SK-N-SH (cell line): ENCODE measurements around the gene UCK1. TPM values are rescaled to one million over a fixed set of nuclear protein-coding genes. Genes with fewer than 3 reads are reported as not detected.

ENCODE experiments used
- CTCF ChIA-PET: fragments of 300-600, 350-600 bp; formaldehyde crosslinking; extraction: SDS; loops from one replicate; lab custom pipeline; 2021; lab: Yijun Ruan, JAX
- POLR2A ChIA-PET: fragments of 350-600 bp; sonication (Branson Sonifier 250); formaldehyde crosslinking; extraction: SDS; loops from one replicate; lab custom pipeline; 2020; ENCODE audit warnings: antibody characterized with exemption, inconsistent platforms; lab: Yijun Ruan, JAX
- DNase-seq: peaks from one replicate; pipeline ENCODE4 v3.0.0; 2012
- H2AFZ ChIP-seq: fragments of 200-600 bp; sonication (generic); 2 replicates; pipeline ENCODE4 v1.8.1; 2016; ENCODE audit warnings: antibody characterized with exemption, mild to moderate bottlenecking, low read depth
- H3F3A ChIP-seq: fragments of 200-600 bp; sonication (generic); replicated peaks from 2 replicates; pipeline ENCODE3; 2016; ENCODE audit warnings: antibody characterized with exemption, mild to moderate bottlenecking; ENCODE audit not compliant: insufficient read depth
- H3K27ac ChIP-seq, 2 experiments: fragments of 200-500 bp in 1 of 2; fragments of 200-600 bp in 1 of 2; sonication (Bioruptor generic) in 1 of 2; sonication (generic), shearing (Covaris generic) in 1 of 2; 2 replicates each; pipeline versions ENCODE4 v1.5.1 to v1.6.1; 2014 to 2016; ENCODE audit warnings: low read depth in 2 of 2, inconsistent platforms in 1 of 2, low read length in 1 of 2, mild to moderate bottlenecking in 1 of 2, mixed read lengths in 1 of 2
- H3K27me3 ChIP-seq: fragments of 200-600 bp; sonication (generic), shearing (Covaris generic); 2 replicates; pipeline ENCODE4 v1.6.1; 2016; ENCODE audit warnings: mixed run types; ENCODE audit not compliant: insufficient read depth
- H3K36me3 ChIP-seq, 2 experiments: fragments of 200-500 bp in 1 of 2; fragments of 200-600 bp in 1 of 2; sonication (Bioruptor generic) in 1 of 2; sonication (generic) in 1 of 2; replicated peaks in 1 of 2; 2 replicates each; pipeline versions ENCODE3 to v1.5.1; 2014 to 2016; ENCODE audit warnings: low read length in 1 of 2, mild to moderate bottlenecking in 1 of 2; ENCODE audit not compliant: insufficient read depth in 2 of 2, control insufficient read depth in 1 of 2
- H3K4me1 ChIP-seq, 2 experiments: fragments of 200-500 bp in 1 of 2; fragments of 200-600 bp in 1 of 2; sonication (Bioruptor generic) in 1 of 2; sonication (generic), shearing (Covaris generic) in 1 of 2; 2 replicates each; pipeline versions ENCODE4 v1.5.1 to v1.6.1; 2014 to 2016; ENCODE audit warnings: low read depth in 1 of 2, low read length in 1 of 2, mixed run types in 1 of 2; ENCODE audit not compliant: insufficient read depth in 2 of 2, control insufficient read depth in 1 of 2
- H3K4me2 ChIP-seq: fragments of 200-600 bp; sonication (generic), shearing (Covaris generic); 2 replicates; pipeline ENCODE4 v1.6.1; 2017; ENCODE audit warnings: mixed run types
- H3K4me3 ChIP-seq, 2 experiments: fragments of 200-500 bp in 1 of 2; fragments of 200-600 bp in 1 of 2; sonication (Bioruptor generic) in 1 of 2; sonication (generic), shearing (Covaris generic) in 1 of 2; 2 replicates each; pipeline versions ENCODE4 v1.5.1 to v1.8.1; 2014 to 2016; ENCODE audit warnings: low read depth in 2 of 2, inconsistent platforms in 1 of 2, low read length in 1 of 2, mild to moderate bottlenecking in 1 of 2, mixed read lengths in 1 of 2, moderate library complexity in 1 of 2
- H3K79me2 ChIP-seq: fragments of 200-600 bp; sonication (generic); 2 replicates; pipeline ENCODE4 v1.8.1; 2017; ENCODE audit warnings: mild to moderate bottlenecking; ENCODE audit not compliant: insufficient read depth
- H3K9ac ChIP-seq: fragments of 200-600 bp; sonication (generic); 2 replicates; pipeline ENCODE4 v1.6.1; 2017; ENCODE audit warnings: mixed run types
- H3K9me2 ChIP-seq: fragments of 200-600 bp; sonication (generic); 2 replicates; pipeline ENCODE4 v1.6.1; 2017; ENCODE audit warnings: mixed run types
- H3K9me3 ChIP-seq: fragments of 200-600 bp; sonication (generic); 2 replicates; pipeline ENCODE4 v1.6.1; 2017; ENCODE audit warnings: mixed run types, mild to moderate bottlenecking, moderate library complexity
- H4K20me1 ChIP-seq: fragments of 200-600 bp; sonication (generic); 2 replicates; pipeline ENCODE4 v1.6.1; 2017; ENCODE audit warnings: mild to moderate bottlenecking, mixed run types; ENCODE audit not compliant: insufficient read depth
- CHD2 ChIP-seq: fragments of 150-350 bp; IDR thresholded peaks from 2 replicates; pipeline ENCODE4 v1.6.1; 2018; ENCODE audit warnings: low read length; ENCODE audit not compliant: partially characterized antibody
- EZH2phosphoT487 ChIP-seq: fragments of 200-600 bp; sonication (generic); IDR thresholded peaks from 2 replicates; pipeline ENCODE4 v1.6.1; 2017; ENCODE audit warnings: low read depth, mixed run types, mild to moderate bottlenecking, antibody characterized with exemption, moderate library complexity, borderline replicate concordance
- FOSL2 ChIP-seq: IDR thresholded peaks from 2 replicates; pipeline ENCODE4 v1.4.0; 2012; ENCODE audit warnings: low read depth, mild to moderate bottlenecking, moderate library complexity, borderline replicate concordance
- JUND ChIP-seq: IDR thresholded peaks from 2 replicates; pipeline ENCODE4 v1.4.0; 2012
- MEF2A ChIP-seq: IDR thresholded peaks from 2 replicates; pipeline ENCODE4 v1.4.0; 2012; ENCODE audit warnings: low read depth, borderline replicate concordance
- MXI1 ChIP-seq: IDR thresholded peaks from 2 replicates; pipeline ENCODE4 v1.6.1; 2012; ENCODE audit warnings: mild to moderate bottlenecking, low read depth, low read length, improper control_type of control experiment
- NRF1 ChIP-seq: IDR thresholded peaks from 2 replicates; pipeline ENCODE4 v1.6.1; 2012; ENCODE audit warnings: low read depth, mild to moderate bottlenecking, low read length
- RAD21 ChIP-seq: IDR thresholded peaks from 2 replicates; pipeline ENCODE4 v1.6.1; 2012; ENCODE audit warnings: mild to moderate bottlenecking, low read length
- RCOR1 ChIP-seq: fragments of 150-350 bp; IDR thresholded peaks from 2 replicates; pipeline ENCODE4 v1.6.1; 2017; ENCODE audit warnings: antibody characterized with exemption, low read length
- RFX5 ChIP-seq: IDR thresholded peaks from 2 replicates; pipeline ENCODE4 v1.6.1; 2012; ENCODE audit warnings: mild to moderate bottlenecking, improper control_type of control experiment, low read length
- RXRA ChIP-seq: IDR thresholded peaks from 2 replicates; pipeline ENCODE4 v1.4.0; 2012; ENCODE audit warnings: low read depth, mild to moderate bottlenecking, borderline replicate concordance
- SMC3 ChIP-seq: IDR thresholded peaks from 2 replicates; pipeline ENCODE4 v1.6.1; 2012; ENCODE audit warnings: low read depth, low read length, improper control_type of control experiment
- TCF12 ChIP-seq: IDR thresholded peaks from 2 replicates; pipeline ENCODE4 v1.4.0; 2012
- WGBS: methylation state at CpG from one replicate; pipeline ENCODE4 v1.1.6; 2017; ENCODE audit warnings: low lambda C conversion rate; 5-methylcytosine and 5-hydroxymethylcytosine counted together
- polyA plus RNA-seq, 3 experiments: library from polyadenylated mRNA; depleted of rRNA; stranded (reverse); fragments of >200 nt; gene quantifications; 2 replicates each; pipeline ENCODE4 v1.2.3, GENCODE V29; 2012
- TF ChIP-seq, protein P1 (sequence below): fragments of 200-600 bp; sonication (generic); IDR thresholded peaks from 2 replicates; pipeline ENCODE4 v1.6.1; 2017; ENCODE audit warnings: antibody characterized with exemption, mild to moderate bottlenecking, moderate library complexity
- TF ChIP-seq, protein P2 (sequence below): IDR thresholded peaks from 2 replicates; pipeline ENCODE4 v1.4.0; 2012; ENCODE audit warnings: low read depth, borderline replicate concordance
- TF ChIP-seq, protein P3 (sequence below): fragments of 150-350 bp; IDR thresholded peaks from 2 replicates; pipeline ENCODE4 v1.6.1; 2016; ENCODE audit warnings: mild to moderate bottlenecking, low read depth, low read length
- TF ChIP-seq, protein P4 (sequence below): IDR thresholded peaks from 2 replicates; pipeline ENCODE4; 2012
- TF ChIP-seq, protein P5 (sequence below): IDR thresholded peaks from 2 replicates; pipeline ENCODE4 v1.4.0; 2012; ENCODE audit warnings: low read depth, borderline replicate concordance
- TF ChIP-seq, protein P6 (sequence below): IDR thresholded peaks from 2 replicates; pipeline ENCODE4 v1.6.1; 2012; ENCODE audit warnings: mild to moderate bottlenecking, low read depth, low read length, moderate library complexity

UCK1 gene
- polyA plus RNA-seq, 1 of the 3 experiments (the other 2 are of a cell fraction), result 32.9 TPM

DNA sequence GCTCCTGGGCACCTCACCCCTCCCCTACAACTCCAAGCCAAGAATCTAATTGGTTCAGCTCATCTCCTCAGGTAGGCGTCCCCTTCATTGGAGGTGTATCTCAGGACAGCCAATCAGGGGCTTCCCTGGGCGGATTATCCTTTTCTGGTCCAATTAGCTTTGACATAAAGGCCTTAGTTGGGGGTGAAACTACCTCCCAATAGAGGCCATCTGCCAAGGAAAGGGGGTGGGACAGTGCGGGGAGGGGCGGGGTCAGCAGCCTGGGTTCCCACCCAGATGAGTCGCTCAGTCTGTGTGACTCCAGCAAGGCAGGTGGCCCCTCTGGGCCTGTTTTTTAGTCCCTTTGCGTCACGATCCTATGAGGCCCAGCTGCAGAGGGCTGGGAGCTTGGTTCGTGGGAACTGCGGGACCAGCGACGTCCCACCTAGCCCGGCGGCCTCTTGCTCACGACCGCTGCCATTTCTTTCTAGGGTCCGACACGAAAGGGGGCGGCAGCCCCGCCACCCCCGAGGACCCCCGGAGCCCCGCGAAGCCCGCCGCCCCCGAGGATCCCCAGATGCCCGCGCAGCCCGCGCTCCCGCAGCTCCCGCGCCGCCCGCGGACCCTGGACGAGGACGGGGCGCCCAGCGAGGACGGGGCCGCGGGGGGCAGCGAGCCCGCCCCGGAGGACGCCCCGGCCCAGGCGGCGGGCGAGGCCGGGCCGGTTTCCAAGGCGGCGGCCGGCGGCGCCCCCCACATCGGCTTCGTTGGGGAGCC lies 23.2 kb upstream of the UCK1 start:
- no peak overlapping the region for H3K4me2 ChIP-seq
- POLR2A ChIA-PET, result no interaction called here
- H3K9ac ChIP-seq, result no peak overlapping the region
- DNase-seq, result no peak
- H3K4me3 ChIP-seq, result no peak overlapping the region
- no peaks in the 10 kb centered on the region for H3K9me3 ChIP-seq
- H3K36me3 ChIP-seq, result no peaks in the 10 kb centered on the region
- no peak for TF ChIP-seq FOSL2
- TF ChIP-seq, protein P1, sequence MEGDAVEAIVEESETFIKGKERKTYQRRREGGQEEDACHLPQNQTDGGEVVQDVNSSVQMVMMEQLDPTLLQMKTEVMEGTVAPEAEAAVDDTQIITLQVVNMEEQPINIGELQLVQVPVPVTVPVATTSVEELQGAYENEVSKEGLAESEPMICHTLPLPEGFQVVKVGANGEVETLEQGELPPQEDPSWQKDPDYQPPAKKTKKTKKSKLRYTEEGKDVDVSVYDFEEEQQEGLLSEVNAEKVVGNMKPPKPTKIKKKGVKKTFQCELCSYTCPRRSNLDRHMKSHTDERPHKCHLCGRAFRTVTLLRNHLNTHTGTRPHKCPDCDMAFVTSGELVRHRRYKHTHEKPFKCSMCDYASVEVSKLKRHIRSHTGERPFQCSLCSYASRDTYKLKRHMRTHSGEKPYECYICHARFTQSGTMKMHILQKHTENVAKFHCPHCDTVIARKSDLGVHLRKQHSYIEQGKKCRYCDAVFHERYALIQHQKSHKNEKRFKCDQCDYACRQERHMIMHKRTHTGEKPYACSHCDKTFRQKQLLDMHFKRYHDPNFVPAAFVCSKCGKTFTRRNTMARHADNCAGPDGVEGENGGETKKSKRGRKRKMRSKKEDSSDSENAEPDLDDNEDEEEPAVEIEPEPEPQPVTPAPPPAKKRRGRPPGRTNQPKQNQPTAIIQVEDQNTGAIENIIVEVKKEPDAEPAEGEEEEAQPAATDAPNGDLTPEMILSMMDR, result no peak
- TF ChIP-seq, protein P2, sequence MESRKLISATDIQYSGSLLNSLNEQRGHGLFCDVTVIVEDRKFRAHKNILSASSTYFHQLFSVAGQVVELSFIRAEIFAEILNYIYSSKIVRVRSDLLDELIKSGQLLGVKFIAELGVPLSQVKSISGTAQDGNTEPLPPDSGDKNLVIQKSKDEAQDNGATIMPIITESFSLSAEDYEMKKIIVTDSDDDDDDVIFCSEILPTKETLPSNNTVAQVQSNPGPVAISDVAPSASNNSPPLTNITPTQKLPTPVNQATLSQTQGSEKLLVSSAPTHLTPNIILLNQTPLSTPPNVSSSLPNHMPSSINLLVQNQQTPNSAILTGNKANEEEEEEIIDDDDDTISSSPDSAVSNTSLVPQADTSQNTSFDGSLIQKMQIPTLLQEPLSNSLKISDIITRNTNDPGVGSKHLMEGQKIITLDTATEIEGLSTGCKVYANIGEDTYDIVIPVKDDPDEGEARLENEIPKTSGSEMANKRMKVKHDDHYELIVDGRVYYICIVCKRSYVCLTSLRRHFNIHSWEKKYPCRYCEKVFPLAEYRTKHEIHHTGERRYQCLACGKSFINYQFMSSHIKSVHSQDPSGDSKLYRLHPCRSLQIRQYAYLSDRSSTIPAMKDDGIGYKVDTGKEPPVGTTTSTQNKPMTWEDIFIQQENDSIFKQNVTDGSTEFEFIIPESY, result no peak
- TF ChIP-seq EZH2phosphoT487, result no peak
- TF ChIP-seq RCOR1, result no peak
- TF ChIP-seq RFX5, result no peak
- no peak for TF ChIP-seq MXI1
- no peak for TF ChIP-seq SMC3
- TF ChIP-seq TCF12, result no peak
- TF ChIP-seq CHD2, result no peak
- TF ChIP-seq RAD21, result no peak
- no peak for TF ChIP-seq MEF2A
- TF ChIP-seq, protein P3, sequence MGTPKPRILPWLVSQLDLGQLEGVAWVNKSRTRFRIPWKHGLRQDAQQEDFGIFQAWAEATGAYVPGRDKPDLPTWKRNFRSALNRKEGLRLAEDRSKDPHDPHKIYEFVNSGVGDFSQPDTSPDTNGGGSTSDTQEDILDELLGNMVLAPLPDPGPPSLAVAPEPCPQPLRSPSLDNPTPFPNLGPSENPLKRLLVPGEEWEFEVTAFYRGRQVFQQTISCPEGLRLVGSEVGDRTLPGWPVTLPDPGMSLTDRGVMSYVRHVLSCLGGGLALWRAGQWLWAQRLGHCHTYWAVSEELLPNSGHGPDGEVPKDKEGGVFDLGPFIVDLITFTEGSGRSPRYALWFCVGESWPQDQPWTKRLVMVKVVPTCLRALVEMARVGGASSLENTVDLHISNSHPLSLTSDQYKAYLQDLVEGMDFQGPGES, result no peak
- TF ChIP-seq JUND, result no peak
- TF ChIP-seq, protein P4, sequence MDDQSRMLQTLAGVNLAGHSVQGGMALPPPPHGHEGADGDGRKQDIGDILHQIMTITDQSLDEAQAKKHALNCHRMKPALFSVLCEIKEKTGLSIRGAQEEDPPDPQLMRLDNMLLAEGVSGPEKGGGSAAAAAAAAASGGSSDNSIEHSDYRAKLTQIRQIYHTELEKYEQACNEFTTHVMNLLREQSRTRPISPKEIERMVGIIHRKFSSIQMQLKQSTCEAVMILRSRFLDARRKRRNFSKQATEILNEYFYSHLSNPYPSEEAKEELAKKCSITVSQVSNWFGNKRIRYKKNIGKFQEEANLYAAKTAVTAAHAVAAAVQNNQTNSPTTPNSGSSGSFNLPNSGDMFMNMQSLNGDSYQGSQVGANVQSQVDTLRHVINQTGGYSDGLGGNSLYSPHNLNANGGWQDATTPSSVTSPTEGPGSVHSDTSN, result no peak
- no peak for TF ChIP-seq NRF1
- TF ChIP-seq, protein P5, sequence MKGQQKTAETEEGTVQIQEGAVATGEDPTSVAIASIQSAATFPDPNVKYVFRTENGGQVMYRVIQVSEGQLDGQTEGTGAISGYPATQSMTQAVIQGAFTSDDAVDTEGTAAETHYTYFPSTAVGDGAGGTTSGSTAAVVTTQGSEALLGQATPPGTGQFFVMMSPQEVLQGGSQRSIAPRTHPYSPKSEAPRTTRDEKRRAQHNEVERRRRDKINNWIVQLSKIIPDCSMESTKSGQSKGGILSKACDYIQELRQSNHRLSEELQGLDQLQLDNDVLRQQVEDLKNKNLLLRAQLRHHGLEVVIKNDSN, result no peak
- no peak for TF ChIP-seq RXRA
- TF ChIP-seq, protein P6, sequence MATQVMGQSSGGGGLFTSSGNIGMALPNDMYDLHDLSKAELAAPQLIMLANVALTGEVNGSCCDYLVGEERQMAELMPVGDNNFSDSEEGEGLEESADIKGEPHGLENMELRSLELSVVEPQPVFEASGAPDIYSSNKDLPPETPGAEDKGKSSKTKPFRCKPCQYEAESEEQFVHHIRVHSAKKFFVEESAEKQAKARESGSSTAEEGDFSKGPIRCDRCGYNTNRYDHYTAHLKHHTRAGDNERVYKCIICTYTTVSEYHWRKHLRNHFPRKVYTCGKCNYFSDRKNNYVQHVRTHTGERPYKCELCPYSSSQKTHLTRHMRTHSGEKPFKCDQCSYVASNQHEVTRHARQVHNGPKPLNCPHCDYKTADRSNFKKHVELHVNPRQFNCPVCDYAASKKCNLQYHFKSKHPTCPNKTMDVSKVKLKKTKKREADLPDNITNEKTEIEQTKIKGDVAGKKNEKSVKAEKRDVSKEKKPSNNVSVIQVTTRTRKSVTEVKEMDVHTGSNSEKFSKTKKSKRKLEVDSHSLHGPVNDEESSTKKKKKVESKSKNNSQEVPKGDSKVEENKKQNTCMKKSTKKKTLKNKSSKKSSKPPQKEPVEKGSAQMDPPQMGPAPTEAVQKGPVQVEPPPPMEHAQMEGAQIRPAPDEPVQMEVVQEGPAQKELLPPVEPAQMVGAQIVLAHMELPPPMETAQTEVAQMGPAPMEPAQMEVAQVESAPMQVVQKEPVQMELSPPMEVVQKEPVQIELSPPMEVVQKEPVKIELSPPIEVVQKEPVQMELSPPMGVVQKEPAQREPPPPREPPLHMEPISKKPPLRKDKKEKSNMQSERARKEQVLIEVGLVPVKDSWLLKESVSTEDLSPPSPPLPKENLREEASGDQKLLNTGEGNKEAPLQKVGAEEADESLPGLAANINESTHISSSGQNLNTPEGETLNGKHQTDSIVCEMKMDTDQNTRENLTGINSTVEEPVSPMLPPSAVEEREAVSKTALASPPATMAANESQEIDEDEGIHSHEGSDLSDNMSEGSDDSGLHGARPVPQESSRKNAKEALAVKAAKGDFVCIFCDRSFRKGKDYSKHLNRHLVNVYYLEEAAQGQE, result no peak
- TF ChIP-seq, all 33 proteins: peak for 0
- Histone ChIP-seq H3K27ac (no peak overlapping the region), H4K20me1 (no peaks in the 10 kb centered on the region), H3K79me2 (no peaks in the 10 kb centered on the region), H3K9me2 (no peaks in the 10 kb centered on the region), H2AFZ (no peak overlapping the region), H3F3A (no peaks in the 10 kb centered on the region), H3K27me3 (peaks cover 4% of the 10 kb centered on the region; the same call in 1 of the 2 replicates), H3K4me1 (no peaks in the 10 kb centered on the region)
- 64% methylated on average over 23 of the region's 60 CpGs for WGBS
- CTCF ChIA-PET, result interaction anchor here (1.8 kb wide), 1 partner anchor 186 kb away, joined by 4 read pairs; no protein-coding TSS in a partner anchor
